Measurements from ENCODE around the gene MARCHF5.

The MARCHF5 gene, protein sequence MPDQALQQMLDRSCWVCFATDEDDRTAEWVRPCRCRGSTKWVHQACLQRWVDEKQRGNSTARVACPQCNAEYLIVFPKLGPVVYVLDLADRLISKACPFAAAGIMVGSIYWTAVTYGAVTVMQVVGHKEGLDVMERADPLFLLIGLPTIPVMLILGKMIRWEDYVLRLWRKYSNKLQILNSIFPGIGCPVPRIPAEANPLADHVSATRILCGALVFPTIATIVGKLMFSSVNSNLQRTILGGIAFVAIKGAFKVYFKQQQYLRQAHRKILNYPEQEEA

DNA sequence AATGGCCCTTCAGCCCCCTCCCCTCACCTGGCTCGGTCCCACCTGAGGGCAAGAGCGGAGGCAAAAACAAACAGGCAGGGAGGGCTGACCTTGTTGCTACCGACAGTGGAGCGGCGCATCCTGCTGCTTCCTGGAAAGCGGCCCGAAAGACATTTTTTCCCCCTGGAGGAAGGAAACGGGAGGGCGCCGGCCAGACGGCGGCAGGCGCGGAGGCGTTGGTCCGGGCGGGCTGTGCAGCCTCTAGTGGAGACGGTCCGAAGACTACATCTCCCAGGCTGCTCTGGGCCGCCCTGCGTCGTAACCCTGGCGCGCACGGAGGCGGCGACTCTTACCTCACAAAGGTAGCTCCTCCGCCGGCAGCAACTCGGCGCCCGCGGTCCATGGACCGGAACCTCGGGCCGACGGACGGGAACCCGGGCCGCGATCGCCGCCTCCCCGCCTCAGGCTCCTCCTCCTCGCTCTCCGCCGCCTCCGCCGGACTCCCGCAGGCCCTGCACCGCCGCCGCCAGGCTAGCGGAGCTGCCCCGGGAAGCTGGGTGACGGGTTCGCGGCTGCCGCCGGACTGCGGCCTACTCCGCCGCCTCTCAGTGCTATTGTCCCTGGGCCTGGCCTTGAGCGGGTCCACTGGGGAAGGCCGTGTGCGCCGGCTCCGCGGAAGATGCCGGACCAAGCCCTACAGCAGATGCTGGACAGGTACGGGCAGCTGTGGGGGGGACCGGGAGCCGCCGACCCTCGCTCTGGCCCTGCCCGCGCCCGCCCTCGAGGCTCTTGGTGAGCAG lies at the start of gene MARCHF5, which contains the start of gene CPEB3:
TSS of gene MARCHF5 (plus strand) at position 331 of the 779 bp plus-strand sequence. CDS start at position 659, 328 bp downstream.
TSS of gene CPEB3 (minus strand) at position 242 of the 779 bp plus-strand sequence. CDS start 50,728 bp downstream, outside the sequence.
- DNase-seq, result peak; percentile 81

DNA sequence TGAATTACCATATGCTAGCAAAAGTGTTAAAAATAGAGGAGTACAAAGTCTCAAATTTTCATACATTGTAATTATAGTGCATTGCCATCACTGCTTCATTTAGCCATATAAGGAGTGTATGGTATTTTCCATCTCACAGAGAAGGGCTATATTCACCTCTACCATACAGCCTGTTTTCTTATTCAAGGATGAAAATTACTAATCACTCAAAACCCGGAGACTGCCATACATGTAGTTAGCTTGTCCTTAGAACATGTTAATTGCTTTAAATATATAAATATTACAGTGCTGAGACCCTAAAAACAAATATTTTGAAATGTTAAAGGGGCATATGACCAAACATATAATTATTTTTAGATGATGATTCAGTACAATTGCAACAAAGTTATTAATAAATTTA lies 49.5 kb upstream of the MARCHF5 start:
- no peak for DNase-seq

DNA sequence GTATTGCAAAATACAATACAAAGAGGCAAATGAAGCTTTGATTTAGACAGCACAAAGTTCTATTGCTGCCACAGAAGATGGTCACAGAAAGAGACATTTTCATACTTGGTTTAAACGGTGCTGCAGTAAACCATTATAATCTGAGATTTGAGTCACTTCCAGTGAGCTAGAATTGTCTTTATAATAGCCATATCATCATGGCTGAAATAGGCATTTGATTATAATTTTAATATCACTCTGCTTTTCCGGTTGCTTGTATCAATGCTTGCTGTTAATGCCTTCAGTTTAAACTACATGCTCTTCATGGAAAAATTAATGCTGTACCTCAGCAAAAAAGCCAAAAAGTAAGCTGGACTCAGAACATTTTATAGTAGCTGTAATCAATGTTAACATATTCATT lies 48.6 kb upstream of the MARCHF5 start:
- no peak for DNase-seq

DNA sequence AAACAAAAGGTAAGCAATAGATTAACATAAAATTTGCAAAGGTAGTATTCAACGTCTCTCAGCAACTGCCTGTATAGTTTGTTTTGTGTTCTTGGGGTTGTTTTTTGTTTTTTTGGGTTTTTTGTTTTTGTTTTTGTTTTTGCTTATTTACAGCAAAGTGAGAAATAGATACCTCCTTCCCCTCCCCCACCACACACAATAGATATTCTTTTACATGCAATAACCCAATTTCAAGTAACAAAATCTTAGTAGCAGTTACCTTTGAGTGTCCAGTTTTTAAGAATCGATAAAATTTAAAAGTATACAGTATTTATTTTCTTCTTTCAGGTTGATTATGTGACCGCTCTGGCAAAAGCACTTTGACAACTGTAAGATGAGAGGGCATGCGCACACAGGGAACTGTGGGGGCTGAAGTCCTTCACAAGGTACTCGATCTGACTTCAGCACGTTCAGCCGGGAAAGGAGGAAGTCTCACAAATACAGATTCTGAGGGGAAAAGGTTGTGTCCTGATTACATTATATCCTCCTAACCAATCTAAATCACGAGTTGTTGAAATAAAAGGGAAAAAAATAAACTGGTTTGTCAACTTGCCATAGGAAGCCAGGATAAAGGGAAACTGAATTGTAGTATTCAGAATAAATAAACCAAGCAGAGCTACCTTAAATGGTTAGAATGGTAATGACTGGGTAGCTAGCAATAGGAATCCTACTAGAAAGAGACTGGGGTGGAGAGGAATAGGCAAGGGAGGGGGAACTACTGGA lies 47.9 kb upstream of the MARCHF5 start:
- peak; percentile 61 for DNase-seq

DNA sequence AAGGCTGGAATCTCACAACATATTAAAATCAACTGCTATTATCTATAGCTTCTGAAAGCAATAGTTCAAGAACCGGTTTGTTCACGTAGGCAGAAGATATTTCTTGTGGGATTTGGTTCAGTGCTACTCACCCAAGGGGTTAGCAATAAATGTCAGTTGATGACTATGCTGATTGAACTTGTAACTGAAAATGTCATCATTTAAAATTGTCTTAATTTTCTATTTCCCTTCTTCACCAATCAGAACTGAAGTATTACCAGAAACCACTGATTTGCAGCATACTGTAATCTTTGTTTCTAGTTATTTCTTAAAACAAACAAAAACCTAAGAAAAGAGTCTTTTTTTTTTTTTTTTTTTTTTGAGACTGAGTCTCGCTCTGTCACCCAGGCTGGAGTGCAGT lies 46.2 kb upstream of the MARCHF5 start:
- no peak for DNase-seq

DNA sequence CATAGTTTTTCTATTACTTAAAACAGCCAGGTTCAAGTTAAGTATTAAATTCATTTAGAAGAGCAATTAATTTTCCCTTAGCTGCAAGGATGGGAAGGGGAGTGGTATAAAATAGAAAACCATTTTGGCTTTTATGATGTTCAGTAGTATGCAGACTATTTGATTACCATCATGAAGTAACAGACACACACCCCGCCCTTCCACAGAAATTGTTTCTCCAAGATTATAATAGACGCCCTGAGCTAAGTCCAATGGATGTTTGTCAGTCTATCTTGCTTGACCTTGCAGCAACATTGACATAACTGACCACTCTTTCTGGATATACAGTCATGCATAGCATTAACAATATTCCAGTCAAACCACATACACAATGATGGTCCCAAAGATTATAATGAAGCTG lies 42.4 kb upstream of the MARCHF5 start:
- no peak for DNase-seq

DNA sequence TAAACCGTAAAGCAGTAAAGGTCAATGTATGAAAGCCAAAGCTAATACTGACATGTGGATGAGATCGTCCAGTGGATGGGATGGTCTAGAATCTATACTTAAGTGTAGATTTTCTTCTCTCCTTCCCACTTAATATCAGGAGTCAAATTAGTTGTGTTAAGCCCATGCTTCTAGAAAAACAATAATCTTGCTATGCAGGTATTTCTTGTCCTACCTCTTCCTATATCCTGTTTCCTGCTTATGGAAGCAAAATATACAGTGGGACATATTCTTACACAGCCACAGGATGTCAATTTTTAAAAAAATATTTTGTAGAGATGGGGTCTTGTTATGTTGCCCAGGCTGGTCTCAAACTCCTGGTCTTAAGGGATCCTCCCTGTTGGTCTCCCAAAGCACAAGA lies 27.6 kb upstream of the MARCHF5 start:
- DNase-seq, result no peak

DNA sequence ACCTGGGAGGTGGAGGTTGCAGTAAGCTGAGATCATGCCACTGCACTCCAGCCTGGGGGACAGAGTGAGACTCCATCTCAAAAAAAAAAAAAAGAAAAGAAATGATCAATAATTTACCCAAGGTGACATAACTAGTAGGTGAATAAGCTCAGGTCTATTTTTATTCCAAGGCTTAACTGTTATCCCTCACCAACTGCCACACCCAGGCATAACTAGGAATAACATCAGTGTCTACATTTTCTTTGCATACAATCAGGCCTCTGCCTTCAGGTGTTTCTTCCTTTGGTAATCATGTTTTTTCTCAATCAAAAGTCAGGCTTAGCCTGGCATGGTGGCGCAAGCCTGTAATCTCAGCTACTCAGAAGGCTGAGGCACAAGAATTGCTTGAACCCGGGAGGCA lies 26.7 kb upstream of the MARCHF5 start:
- no peak for DNase-seq

DNA sequence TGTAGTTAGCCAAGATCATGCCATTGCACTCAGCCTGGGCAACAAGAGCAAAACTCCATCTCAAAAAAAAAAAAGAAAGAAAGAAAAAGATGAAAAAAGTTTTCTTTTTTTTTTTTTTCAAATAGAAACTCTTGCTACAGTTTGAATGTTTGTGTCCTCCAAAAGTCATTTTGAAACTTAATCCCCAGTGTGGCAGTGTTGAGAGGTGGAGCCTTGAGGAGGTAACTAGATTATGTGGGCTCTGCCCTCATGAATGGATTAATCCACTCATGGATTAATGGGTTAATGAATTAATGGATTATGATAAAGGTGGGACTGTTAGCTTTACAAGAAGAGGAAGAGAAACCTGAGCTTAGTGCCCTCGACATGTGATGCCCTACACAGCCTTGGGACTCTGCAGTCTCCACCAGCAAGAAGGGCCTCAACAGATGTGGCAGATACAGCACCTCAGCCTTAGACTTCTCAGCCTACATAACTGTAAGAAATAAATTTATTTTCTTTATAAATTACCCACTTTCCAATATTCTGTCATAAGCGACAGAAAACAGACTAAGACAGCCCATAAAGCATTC lies 25.2 kb upstream of the MARCHF5 start:
- DNase-seq, result no peak

DNA sequence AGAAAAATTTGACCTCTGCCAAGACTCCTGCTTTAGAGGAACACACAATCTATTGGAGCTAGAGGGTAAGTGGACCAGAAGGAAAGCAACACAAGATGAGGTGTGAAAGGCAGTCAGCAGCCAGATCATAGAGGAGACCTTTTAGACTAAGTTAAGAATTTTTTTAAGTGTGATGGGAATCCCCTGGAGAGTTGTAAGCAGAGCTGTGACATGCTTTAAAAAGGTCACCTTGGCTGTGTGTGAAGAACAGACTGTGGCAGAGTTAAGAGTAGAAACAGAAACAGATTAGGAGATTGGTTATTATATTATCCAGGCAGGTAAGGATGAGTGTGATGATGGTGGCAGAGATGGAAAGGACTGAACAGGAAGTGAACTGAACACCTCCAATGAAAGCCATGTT lies 23.6 kb upstream of the MARCHF5 start:
- DNase-seq, result no peak

DNA sequence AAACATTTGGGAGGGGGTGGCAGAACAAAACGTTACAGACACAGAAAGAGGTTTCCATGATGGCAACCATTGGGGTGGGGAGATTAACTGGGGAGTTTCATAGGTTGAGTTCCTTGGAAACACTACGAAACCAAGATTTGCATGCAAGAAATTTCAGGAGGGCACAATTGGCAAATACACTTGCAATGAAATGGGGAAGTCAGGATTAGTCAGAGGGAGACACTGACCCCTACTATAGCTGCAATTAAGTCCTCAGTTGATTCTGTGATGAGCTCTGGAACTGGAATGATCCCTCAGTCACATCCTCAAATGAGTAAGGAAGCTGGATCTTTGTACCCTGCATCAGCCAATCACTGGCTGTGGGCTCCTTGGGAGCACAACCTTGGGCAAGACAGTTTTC lies 22.2 kb upstream of the MARCHF5 start:
- no peak for DNase-seq

DNA sequence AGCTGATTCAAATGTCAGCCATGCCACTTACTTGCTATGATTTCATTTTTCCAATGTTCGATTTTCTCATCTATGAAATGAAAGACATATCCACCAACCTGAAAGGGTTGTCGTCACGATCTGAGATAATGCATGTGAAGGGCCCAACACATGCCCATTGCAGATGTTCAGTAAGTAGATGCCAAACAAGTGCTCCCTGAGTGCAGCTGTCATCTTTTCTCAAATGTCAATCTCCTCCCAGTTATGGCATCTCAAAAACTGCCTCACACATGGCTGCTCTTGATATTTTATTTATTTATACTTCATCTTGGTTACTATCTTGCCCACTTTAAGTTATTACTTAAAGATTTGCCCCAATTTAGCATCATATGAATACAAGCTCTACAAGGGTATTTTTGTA lies 16.9 kb upstream of the MARCHF5 start:
- DNase-seq, result no peak

DNA sequence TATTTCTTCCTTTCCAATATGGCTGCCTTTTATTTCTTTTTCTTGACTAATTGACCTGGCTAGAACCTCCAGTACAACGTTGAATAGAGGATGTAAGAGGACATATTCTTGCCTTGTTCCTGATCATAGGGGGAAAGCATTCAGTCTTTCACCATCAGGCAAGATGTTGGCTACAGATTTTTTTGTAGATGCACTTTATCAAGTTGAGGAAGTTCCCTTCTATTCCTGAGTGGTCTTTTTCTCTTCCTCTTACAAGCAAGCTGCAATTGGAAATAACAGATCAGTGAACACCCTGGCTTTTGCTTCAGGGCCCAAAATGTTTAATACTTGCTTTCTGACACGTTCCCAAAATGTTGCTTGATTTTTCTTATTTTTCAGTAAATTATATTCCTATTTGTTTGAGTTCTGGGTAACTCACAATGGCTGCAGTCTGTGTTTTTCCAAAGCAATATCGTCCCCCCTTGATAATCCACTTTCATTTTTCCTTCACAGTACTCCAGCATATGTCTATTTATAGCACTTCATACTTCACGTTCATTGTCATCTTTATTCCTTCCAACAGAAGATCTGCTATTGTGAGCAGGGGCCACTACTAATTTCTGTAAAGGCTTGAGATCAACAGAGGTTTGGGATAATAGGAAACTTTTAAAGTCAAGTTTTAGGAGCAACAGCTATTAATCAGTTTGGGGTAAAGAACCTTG lies 11.8 kb upstream of the MARCHF5 start:
- no peak for DNase-seq

DNA sequence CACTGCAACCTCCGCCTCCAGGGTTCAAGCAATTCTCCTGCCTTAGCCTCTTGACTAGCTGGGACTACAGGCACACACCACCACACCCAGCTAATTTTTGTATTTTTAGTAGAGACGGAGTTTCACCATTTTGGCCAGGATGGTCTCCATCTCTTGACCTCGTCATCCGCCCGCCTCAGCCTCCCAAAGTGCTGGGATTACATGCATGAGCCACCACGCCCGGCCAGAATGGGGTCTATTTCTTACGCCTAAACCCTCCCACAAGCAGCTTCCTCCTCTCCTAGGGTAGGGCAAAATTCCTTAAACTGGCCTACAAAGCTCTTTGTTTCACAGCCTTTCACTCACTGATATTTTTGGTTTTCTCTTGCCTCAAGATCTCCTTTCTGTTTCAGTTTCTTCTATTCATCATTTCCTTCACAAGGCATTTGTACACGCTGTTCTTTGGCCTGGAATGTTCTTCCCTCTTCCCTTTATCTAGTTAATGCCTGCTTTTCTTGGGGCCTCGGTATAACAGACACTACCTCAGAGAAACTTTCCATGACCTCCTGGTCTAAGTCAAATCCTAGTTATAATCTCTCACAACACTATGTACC lies 6.8 kb upstream of the MARCHF5 start:
- no peak for DNase-seq

DNA sequence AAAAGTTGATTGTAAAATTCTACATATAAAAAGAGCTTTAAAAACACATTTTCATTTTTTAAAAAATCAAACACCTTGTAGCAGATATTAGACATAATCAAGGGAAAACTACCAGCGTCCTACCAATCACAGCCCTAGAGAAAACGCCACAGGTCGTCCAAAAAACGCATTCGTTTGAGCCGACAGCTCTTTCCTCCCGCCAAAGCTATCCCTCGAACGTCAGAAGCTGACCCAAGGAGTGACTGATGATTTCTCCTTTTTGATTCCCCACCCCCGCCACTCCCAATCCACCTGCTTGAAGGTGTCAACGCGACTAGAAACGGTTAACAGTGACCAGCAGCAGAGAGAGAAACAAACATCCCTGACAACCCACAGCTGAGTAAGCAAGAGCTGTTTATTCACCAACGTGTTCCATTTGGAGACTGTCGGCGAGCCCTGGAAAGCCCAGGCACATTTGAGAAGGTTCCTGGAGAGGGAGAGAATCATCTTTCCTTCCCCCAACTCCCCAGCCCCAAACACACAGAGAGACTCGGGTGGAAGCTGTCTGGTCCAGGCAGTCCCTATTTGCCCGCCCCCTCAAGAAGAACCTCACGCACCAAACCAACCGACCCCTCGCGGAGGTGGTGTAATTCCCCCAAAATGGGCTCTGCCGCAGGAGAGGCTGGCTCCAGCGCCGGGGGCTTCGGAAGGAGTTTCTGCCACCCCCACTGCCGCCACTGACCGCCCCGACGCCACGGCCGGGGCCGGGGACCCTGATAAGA lies 711 bp upstream of the MARCHF5 start:
- DNase-seq, result no peak

DNA sequence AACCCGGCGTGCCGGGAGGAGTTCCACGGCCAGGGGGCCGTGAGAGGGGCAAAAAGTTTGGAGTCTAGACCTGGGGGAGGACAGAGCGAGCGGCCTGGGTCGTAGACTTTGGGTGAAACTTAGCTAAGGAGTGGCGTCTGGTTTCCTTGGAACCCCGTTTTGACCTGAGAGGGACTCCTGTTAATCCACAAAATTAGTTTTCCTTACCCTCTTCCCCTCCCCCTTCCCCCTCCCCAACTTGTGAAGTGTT lies 574 bp downstream of the MARCHF5 start:
- DNase-seq, result no peak

DNA sequence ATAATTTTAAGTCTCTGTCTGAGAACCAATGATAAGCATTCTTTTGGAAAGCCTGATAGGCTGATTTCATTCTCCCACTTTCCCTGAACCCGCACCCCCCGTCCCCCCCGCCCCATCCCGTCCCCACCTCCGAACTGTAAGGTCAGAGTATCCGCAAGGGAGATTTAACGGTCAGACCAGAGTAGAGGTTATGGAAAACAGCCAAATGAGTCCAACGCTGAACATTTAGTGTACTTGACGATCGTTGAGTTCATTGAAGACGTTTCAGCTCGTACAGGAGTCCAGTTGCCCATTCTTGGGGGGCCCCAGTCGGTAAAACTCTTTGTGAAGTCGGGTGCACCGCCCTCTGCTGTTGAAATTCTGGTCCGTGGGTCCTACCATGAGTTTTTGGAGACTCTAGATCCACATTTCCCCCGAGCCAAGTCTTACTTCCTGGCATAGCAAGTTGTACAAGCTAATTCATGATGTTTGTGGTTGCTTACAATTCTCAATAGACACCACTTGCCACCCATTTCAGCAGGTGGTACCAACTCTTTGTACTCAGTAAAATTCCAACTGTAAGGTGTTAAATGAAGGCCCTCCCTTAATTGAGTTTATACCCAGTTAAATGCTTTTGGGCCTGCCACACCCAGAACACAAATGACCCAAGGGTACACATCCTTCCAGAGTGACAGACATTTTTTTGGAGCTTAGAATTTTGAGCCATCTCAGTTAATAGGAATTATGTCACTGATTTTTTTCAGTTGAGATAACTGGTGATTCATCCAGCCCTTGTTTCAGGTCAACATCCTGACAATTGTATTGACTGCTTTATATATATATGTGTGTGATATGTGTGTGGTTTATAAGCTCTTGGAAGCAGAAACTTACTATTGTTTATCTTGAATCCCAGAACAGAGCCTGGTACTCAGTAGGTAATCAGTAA lies 1.2 kb downstream of the MARCHF5 start:
- DNase-seq, result no peak

DNA sequence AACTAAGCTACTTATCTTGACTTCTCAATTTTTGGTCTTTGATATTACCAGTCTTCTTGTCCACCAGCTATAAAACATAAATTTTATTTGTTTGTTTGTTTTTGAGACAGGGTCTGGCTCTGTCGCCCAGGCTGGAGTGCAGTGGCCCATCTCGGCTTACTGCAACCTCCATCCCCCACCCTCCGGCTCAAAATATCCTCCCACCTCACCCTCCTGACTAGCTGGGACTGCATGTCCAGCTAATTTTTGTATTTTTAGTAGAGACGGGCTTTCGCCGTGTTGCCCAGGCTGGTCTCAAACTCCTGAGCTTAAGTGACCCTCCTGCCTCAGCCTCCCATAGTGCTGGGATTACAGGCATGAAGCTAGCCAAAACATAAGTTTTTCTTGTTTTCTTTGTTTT lies 7.5 kb downstream of the MARCHF5 start:
- DNase-seq, result no peak

DNA sequence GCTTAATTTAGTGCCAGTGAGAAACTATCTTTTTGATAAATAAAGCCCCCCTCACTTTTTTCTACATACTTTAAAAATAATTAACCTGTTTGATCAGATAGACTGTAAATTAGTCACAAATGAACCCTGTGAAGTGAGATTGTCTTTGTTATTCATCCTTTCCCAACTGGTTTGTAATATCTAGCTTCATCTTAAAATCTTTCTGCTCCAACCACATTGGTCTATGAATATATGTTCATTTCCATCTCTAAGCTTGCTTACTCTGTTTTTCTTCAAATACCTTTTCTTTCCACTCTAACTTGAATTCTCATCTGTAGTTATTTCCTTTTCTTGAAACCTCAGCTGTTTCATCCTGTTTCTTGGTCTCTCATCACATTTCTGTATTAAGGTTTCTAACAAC lies 12.1 kb downstream of the MARCHF5 start:
- DNase-seq, result no peak

DNA sequence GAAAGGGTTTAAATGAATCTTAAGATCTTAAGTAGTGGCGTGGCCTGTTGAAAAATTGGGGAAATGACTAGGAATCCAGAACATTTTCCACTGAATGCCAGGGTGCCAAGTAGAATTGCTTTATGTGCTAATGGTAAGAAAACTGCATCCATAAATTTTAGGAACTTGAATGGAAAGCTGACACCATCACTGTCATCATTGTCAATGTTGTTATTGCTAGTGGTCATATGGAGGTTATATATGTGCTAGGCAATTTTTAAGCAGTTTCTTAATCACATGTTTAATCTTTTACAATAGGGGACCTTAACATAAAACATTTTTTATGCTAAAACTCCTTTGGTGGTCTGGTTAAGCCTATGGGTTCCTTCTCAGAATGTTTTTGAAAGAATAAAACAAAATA lies 13.1 kb downstream of the MARCHF5 start:
- no peak for DNase-seq
